IMR-90 (cell line): ENCODE data around the gene PXYLP1. TPM values are rescaled to one million over a fixed set of nuclear protein-coding genes. Genes with fewer than 3 reads are reported as not detected.

Source experiments
- ATAC-seq: fragments of 200-7000 bp; cut with Tn5 transposase; 2 replicates; pipeline ENCODE4 v1.9.1; 2020; ENCODE audit warnings: low read depth, mild to moderate bottlenecking, moderate library complexity
- BruUV-seq: library from RNA; stranded (reverse); fragments of 400-500 nt; replicated peaks from 2 replicates; lab custom pipeline; 2021; lab: Mats Ljungman, UMichigan
- CTCF ChIA-PET: fragments of 300-600 bp; formaldehyde crosslinking; extraction: SDS; loops from one replicate; lab custom pipeline; 2021; ENCODE audit warnings: antibody characterized with exemption; lab: Yijun Ruan, JAX
- POLR2A ChIA-PET: fragments of 300-600 bp; sonication (Branson Sonifier 250); formaldehyde crosslinking; loops from one replicate; lab custom pipeline; 2022; ENCODE audit warnings: antibody characterized with exemption; ENCODE audit not compliant: unreplicated experiment; lab: Charles Lee
- DNase-seq: peaks from one replicate; pipeline ENCODE4 v3.0.0; 2013
- H2AFZ ChIP-seq: replicated peaks from 2 replicates; pipeline ENCODE3; 2013; ENCODE audit warnings: low read length, mild to moderate bottlenecking; ENCODE audit not compliant: poor library complexity
- H2AK5ac ChIP-seq: 2 replicates; pipeline ENCODE4 v1.6.1; 2013; ENCODE audit warnings: low read depth, low read length, inconsistent platforms
- H2AK9ac ChIP-seq: replicated peaks from 2 replicates; pipeline ENCODE3; 2013; ENCODE audit warnings: mild to moderate bottlenecking, low read depth, low read length, moderate library complexity; ENCODE audit not compliant: poor library complexity
- H2BK120ac ChIP-seq: 2 replicates; pipeline ENCODE4 v1.6.1; 2013; ENCODE audit warnings: low read depth, low read length, inconsistent platforms
- H2BK15ac ChIP-seq: 3 replicates; pipeline ENCODE4 v1.6.1; 2013; ENCODE audit warnings: low read depth, low read length, inconsistent platforms
- H2BK20ac ChIP-seq: 2 replicates; pipeline ENCODE4 v1.6.1; 2013; ENCODE audit warnings: low read depth, mild to moderate bottlenecking, inconsistent platforms, low read length, moderate library complexity
- H2BK5ac ChIP-seq: 2 replicates; pipeline ENCODE4 v1.6.1; 2013; ENCODE audit warnings: mild to moderate bottlenecking, low read depth, low read length, inconsistent platforms; ENCODE audit not compliant: poor library complexity, severe bottlenecking
- H3K14ac ChIP-seq: replicated peaks from 2 replicates; pipeline ENCODE4 v1.6.1; 2013; ENCODE audit warnings: low read depth, low read length, inconsistent platforms
- H3K18ac ChIP-seq: 2 replicates; pipeline ENCODE4 v1.6.1; 2013; ENCODE audit warnings: low read depth, low read length, control low read depth
- H3K23ac ChIP-seq: 2 replicates; pipeline ENCODE4 v1.6.1; 2013; ENCODE audit warnings: low read depth, low read length, inconsistent platforms
- H3K27ac ChIP-seq: 2 replicates; pipeline ENCODE4 v1.5.1; 2013; ENCODE audit warnings: mild to moderate bottlenecking, control low read depth, low read length; ENCODE audit not compliant: insufficient read depth
- H3K27me3 ChIP-seq: 2 replicates; pipeline ENCODE4 v1.6.1; 2013; ENCODE audit warnings: low read length; ENCODE audit not compliant: control insufficient read depth, insufficient read depth
- H3K36me3 ChIP-seq: 2 replicates; pipeline ENCODE4 v1.6.1; 2013; ENCODE audit warnings: low read length, mixed read lengths; ENCODE audit not compliant: control insufficient read depth, insufficient read depth
- H3K4ac ChIP-seq: 2 replicates; pipeline ENCODE4 v1.6.1; 2013; ENCODE audit warnings: low read depth, low read length, inconsistent platforms
- H3K4me1 ChIP-seq: 2 replicates; pipeline ENCODE4 v1.6.1; 2013; ENCODE audit warnings: low read length, mixed read lengths; ENCODE audit not compliant: control insufficient read depth, insufficient read depth
- H3K4me2 ChIP-seq: 2 replicates; pipeline ENCODE4 v1.6.1; 2013; ENCODE audit warnings: low read depth, mild to moderate bottlenecking, control low read depth, low read length, moderate library complexity
- H3K4me3 ChIP-seq: 2 replicates; pipeline ENCODE4 v1.5.1; 2013; ENCODE audit warnings: low read depth, mild to moderate bottlenecking, control low read depth, low read length, moderate library complexity; ENCODE audit not compliant: insufficient read depth
- H3K56ac ChIP-seq: 2 replicates; pipeline ENCODE4 v1.6.1; 2013; ENCODE audit warnings: low read length, inconsistent platforms; ENCODE audit not compliant: insufficient read depth; ENCODE audit errors: extremely low read depth
- H3K79me1 ChIP-seq, 2 experiments: 2 replicates each; pipeline ENCODE4 v1.6.1; 2013; ENCODE audit warnings: low read length in 2 of 2, inconsistent platforms in 1 of 2, low read depth in 1 of 2
- H3K9ac ChIP-seq: 2 replicates; pipeline ENCODE4 v1.6.1; 2013; ENCODE audit warnings: low read depth, low read length, control low read depth
- H3K9me1 ChIP-seq: 2 replicates; pipeline ENCODE4 v1.6.1; 2013; ENCODE audit warnings: low read length, inconsistent platforms; ENCODE audit not compliant: insufficient read depth
- H3K9me3 ChIP-seq: 2 replicates; pipeline ENCODE4 v1.6.1; 2013; ENCODE audit warnings: low read length; ENCODE audit not compliant: control insufficient read depth, insufficient read depth
- H4K20me1 ChIP-seq: 2 replicates; pipeline ENCODE4 v1.6.1; 2013; ENCODE audit warnings: low read length, inconsistent platforms; ENCODE audit not compliant: insufficient read depth
- H4K5ac ChIP-seq: 2 replicates; pipeline ENCODE4 v1.6.1; 2013; ENCODE audit warnings: mild to moderate bottlenecking, low read depth, low read length, control low read depth
- H4K8ac ChIP-seq, 2 experiments: 2 replicates each; pipeline ENCODE4 v1.6.1; 2013; ENCODE audit warnings: low read depth in 2 of 2, low read length in 2 of 2, control low read depth in 1 of 2, inconsistent platforms in 1 of 2
- H4K91ac ChIP-seq: 2 replicates; pipeline ENCODE4 v1.6.1; 2013; ENCODE audit warnings: low read depth, low read length, inconsistent platforms; ENCODE audit not compliant: insufficient read depth
- BHLHE40 ChIP-seq: fragments of 150-350 bp; IDR thresholded peaks from 2 replicates; pipeline ENCODE4 v1.6.1; 2016; ENCODE audit warnings: mild to moderate bottlenecking, low read depth, low read length
- CHD1 ChIP-seq: IDR thresholded peaks from 2 replicates; pipeline ENCODE4 v1.6.1; 2012; ENCODE audit warnings: low read depth, low read length, improper control_type of control experiment
- FOS ChIP-seq: fragments of 150-350 bp; IDR thresholded peaks from 2 replicates; pipeline ENCODE4 v1.6.1; 2016; ENCODE audit warnings: low read depth, low read length
- MAFK ChIP-seq: IDR thresholded peaks from 2 replicates; pipeline ENCODE4 v1.6.1; 2012; ENCODE audit warnings: low read depth, low read length, improper control_type of control experiment
- MAZ ChIP-seq: IDR thresholded peaks from 2 replicates; pipeline ENCODE4 v1.6.1; 2012; ENCODE audit warnings: low read depth, mild to moderate bottlenecking, low read length, improper control_type of control experiment, moderate library complexity, borderline replicate concordance
- RCOR1 ChIP-seq: IDR thresholded peaks from 2 replicates; pipeline ENCODE4 v1.6.1; 2012; ENCODE audit warnings: mild to moderate bottlenecking, low read length, improper control_type of control experiment; ENCODE audit not compliant: insufficient replicate concordance
- RFX5 ChIP-seq: IDR thresholded peaks from 2 replicates; pipeline ENCODE4 v1.8.0; 2012; ENCODE audit warnings: low read depth, mild to moderate bottlenecking, low read length, moderate library complexity
- WGBS, 2 experiments: methylation state at CpG; one replicate each; pipeline versions ENCODE4 v1.1.5 to v1.1.7; 2013; ENCODE audit warnings: missing lambda C conversion rate in 2 of 2; ENCODE audit not compliant: insufficient read length in 1 of 2; ENCODE audit errors: extremely low coverage in 2 of 2; 5-methylcytosine and 5-hydroxymethylcytosine counted together
- dilution Hi-C: fragments of 300-500 bp; cut with HindIII; formaldehyde crosslinking; loops from one replicate; pipeline ENCODE4 v1.14.3; 2018; ENCODE audit warnings: low sequenced_read_pairs; ENCODE audit not compliant: unreplicated experiment
- in situ Hi-C: fragments of 300-500 bp; cut with MboI; formaldehyde crosslinking; loops from 3 replicates; pipeline ENCODE4 v1.14.3; 2019; ENCODE audit warnings: low sequenced_read_pairs, inconsistent platforms, mixed read lengths
- intact Hi-C: fragments of 100-400 bp; cut with micrococcal nuclease; formaldehyde crosslinking; loops from 2 replicates; pipeline ENCODE4 v1.10.0; 2022
- polyA plus RNA-seq, 3 experiments: library from polyadenylated mRNA; depleted of rRNA; stranded (reverse); fragments of >200 nt; gene quantifications; 2 replicates each; pipeline ENCODE4 v1.2.3, GENCODE V29; 2012; ENCODE audit warnings: low replicate concordance in 1 of 3
- total RNA-seq: library from RNA; depleted of rRNA; stranded (reverse); fragments of >200 nt; gene quantifications from 2 replicates; pipeline ENCODE4 v1.2.3, GENCODE V29; 2012
- TF ChIP-seq, protein P1 (sequence below): fragments of 150-350 bp; IDR thresholded peaks from 2 replicates; pipeline ENCODE4 v1.6.1; 2017; ENCODE audit warnings: mild to moderate bottlenecking, antibody characterized with exemption, low read length, low read depth

Gene PXYLP1
- total and polyA plus RNA-seq, 2 of the 4 experiments (the other 2 are of a cell fraction) = 11.7 to 15.6 TPM

GRCh38 chr3:141242377-141243092, 10.9 kb downstream of the PXYLP1 start:
- no peak for TF ChIP-seq BHLHE40
- TF ChIP-seq RFX5 = no peak
- no peak for TF ChIP-seq MAZ
- no peak for TF ChIP-seq RCOR1
- TF ChIP-seq MAFK = no peak
- TF ChIP-seq CHD1 = no peak
- TF ChIP-seq, protein P1, sequence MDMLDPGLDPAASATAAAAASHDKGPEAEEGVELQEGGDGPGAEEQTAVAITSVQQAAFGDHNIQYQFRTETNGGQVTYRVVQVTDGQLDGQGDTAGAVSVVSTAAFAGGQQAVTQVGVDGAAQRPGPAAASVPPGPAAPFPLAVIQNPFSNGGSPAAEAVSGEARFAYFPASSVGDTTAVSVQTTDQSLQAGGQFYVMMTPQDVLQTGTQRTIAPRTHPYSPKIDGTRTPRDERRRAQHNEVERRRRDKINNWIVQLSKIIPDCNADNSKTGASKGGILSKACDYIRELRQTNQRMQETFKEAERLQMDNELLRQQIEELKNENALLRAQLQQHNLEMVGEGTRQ = no peak
- no peak for TF ChIP-seq FOS
- in situ Hi-C loops = no loop called here

More at GRCh38 chr3:141242377-141243092, 10.9 kb downstream of the PXYLP1 start:
- POLR2A ChIA-PET = no interaction called here
- no peak overlapping the region for H3K18ac ChIP-seq
- H3K4me2 ChIP-seq = no peak overlapping the region
- no peak overlapping the region for H2BK5ac ChIP-seq
- H2BK120ac ChIP-seq = no peak overlapping the region
- H3K23ac ChIP-seq = no peak overlapping the region
- peak overlapping the region; percentile 57 for H2AFZ ChIP-seq
- peaks cover 17% of the 10 kb centered on the region for H3K4me1 ChIP-seq
- H2AK9ac ChIP-seq = no peak overlapping the region
- WGBS, 2 experiments = 80% methylated on average over 1 of the region's 5 CpGs; no CpG with 5 or more reads in 1 of the 2 experiments
- intact Hi-C loops = no loop called here
- H4K91ac ChIP-seq = no peak overlapping the region
- no peak overlapping the region for H2AK5ac ChIP-seq
- no peak overlapping the region for H3K4me3 ChIP-seq
- H4K8ac ChIP-seq = no peak overlapping the region
- dilution Hi-C loops = no loop called here
- H3K4ac ChIP-seq = no peak overlapping the region
- H3K27ac ChIP-seq = no peak overlapping the region
- H3K9ac ChIP-seq = no peak overlapping the region
- DNase-seq (no peak), ATAC-seq (no peak)
- no TSS peak for BruUV-seq
- H4K20me1 ChIP-seq = 0 out of 2 replicates have a peak, but pooled peaks cover 4% of the 10 kb centered on the region
- peaks cover 24% of the 10 kb centered on the region for H3K9me1 ChIP-seq
- no peak overlapping the region for H4K5ac ChIP-seq
- H3K56ac ChIP-seq = no peak overlapping the region
- H3K79me1 ChIP-seq = peaks cover 0 to 16% of the 10 kb centered on the region in 2 experiments; a peak in 2 of 4 replicates
- no peaks in the 10 kb centered on the region for H3K27me3 ChIP-seq
- no peaks in the 10 kb centered on the region for H3K9me3 ChIP-seq
- no peak overlapping the region for H3K14ac ChIP-seq
- no peak overlapping the region for H2BK20ac ChIP-seq
- no peaks in the 10 kb centered on the region for H3K36me3 ChIP-seq
- no peak overlapping the region for H2BK15ac ChIP-seq
- CTCF ChIA-PET = interaction anchor here (0.6 kb wide), 1 partner anchor 967 kb away, joined by 3 read pairs; no protein-coding TSS in a partner anchor
